Gastrocnemius medialis (tissue), 4 donors: Measurements from ENCODE around the gene TSSK6.

ENCODE experiments used
- POLR2A ChIP-seq, 2 donors: fragments of 450-650 bp; IDR thresholded peaks; one replicate each; pipeline ENCODE4 v1.6.1; 2017; ENCODE audit warnings: antibody characterized with exemption in 2 of 2, mild to moderate bottlenecking in 2 of 2, moderate library complexity in 2 of 2
- TF ChIP-seq, protein P1 (sequence below), 5 experiments: fragments of 450-650 bp in 3 of 5; fragments of 200-600 bp in 2 of 5; sonication (generic) in 2 of 5; IDR thresholded peaks in 4 of 5; conservative IDR thresholded peaks in 1 of 5; 1 replicate in 4 of 5; 2 replicates in 1 of 5; pipeline ENCODE4 v1.5.1; 2016 to 2019; ENCODE audit warnings: antibody characterized with exemption in 5 of 5, mild to moderate bottlenecking in 3 of 5, moderate library complexity in 3 of 5

GRCh38 chr19:19475015-19475765 lies 40.2 kb downstream of the TSSK6 start:
- TF ChIP-seq, protein P1, sequence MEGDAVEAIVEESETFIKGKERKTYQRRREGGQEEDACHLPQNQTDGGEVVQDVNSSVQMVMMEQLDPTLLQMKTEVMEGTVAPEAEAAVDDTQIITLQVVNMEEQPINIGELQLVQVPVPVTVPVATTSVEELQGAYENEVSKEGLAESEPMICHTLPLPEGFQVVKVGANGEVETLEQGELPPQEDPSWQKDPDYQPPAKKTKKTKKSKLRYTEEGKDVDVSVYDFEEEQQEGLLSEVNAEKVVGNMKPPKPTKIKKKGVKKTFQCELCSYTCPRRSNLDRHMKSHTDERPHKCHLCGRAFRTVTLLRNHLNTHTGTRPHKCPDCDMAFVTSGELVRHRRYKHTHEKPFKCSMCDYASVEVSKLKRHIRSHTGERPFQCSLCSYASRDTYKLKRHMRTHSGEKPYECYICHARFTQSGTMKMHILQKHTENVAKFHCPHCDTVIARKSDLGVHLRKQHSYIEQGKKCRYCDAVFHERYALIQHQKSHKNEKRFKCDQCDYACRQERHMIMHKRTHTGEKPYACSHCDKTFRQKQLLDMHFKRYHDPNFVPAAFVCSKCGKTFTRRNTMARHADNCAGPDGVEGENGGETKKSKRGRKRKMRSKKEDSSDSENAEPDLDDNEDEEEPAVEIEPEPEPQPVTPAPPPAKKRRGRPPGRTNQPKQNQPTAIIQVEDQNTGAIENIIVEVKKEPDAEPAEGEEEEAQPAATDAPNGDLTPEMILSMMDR (IDR thresholded peaks at IDR 0.05 in 4 of 5, conservative IDR thresholded peaks at IDR 0.05 in 1 of 5) = no peak
- TF ChIP-seq POLR2A (IDR thresholded peaks at IDR 0.05) = no peak
